Suppressor macrophage treated with lipopolysaccharide for 4 hours (primary cell): Measurements from ENCODE around the gene MUCL3.
A peak's percentile ranks its signal among the peaks of the same experiment; 100 is the strongest.
"Not testable (repeated sequence)": the region's sequence is repeated elsewhere in the genome, so short reads cannot be mapped to it uniquely, and the experiment has no call there.

Source experiments
- DNase-seq: peaks from one replicate; pipeline ENCODE4 v3.0.0-alpha.2; 2020

MUCL3 gene

GRCh38 chr6:30940361-30940986 lies at the start of gene MUCL3:
MUCL3 (plus strand) TSS chr6:30940973; CDS start chr6:30941000, 27 bp downstream.
- DNase-seq = no peak

GRCh38 chr6:30891450-30891723 lies 49.4 kb upstream of the MUCL3 start:
- DNase-seq = no peak

DNA sequence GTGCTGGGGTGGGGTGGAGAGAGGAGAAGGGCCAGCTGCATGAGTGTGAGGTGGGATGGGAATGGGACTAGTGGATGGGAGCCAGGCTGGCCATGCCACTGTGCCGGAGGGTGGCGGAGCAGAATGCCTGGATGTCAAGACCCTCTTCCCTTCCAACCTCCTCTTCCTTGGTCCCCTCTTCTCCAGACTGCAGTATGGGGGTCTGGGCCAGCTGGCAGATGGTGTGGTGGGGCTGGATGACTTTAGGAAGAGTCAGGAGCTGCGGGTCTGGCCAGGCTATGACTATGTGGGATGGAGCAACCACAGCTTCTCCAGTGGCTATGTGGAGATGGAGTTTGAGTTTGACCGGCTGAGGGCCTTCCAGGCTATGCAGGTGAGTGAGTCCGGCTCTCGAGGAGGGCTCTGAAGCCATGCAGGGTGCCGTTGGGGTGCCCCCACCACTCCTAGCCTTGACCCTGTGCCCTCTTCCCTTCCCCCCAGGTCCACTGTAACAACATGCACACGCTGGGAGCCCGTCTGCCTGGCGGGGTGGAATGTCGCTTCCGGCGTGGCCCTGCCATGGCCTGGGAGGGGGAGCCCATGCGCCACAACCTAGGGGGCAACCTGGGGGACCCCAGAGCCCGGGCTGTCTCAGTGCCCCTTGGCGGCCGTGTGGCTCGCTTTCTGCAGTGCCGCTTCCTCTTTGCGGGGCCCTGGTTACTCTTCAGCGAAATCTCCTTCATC lies 48.8 kb upstream of the MUCL3 start:
- DNase-seq = no peak

- DNase-seq = no peak
These were observed 47.7 kb upstream of the MUCL3 start for GRCh38 chr6:30893001-30893591.

GRCh38 chr6:30893666-30894065 lies 47.1 kb upstream of the MUCL3 start:
- DNase-seq = no peak

GRCh38 chr6:30894381-30894780 lies 46.4 kb upstream of the MUCL3 start:
- no peak for DNase-seq

DNA sequence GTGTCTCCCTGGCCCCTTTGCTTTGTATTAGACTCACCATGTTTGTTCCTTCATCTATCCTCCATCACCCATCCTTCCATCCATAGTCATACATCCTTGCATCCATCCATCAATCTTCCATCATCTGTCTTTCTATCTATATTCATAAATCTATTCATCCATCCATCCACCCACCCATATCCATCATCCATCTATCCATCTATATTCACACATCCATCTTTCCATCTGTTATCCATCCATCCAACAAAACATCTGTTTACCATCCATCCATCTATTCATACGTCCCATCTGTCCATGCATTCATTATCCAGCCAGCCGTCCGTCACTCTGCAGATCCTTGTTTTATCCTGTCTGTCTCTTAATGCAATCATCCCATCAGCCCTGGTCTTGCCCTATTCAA lies 45.8 kb upstream of the MUCL3 start:
- DNase-seq = no peak

DNA sequence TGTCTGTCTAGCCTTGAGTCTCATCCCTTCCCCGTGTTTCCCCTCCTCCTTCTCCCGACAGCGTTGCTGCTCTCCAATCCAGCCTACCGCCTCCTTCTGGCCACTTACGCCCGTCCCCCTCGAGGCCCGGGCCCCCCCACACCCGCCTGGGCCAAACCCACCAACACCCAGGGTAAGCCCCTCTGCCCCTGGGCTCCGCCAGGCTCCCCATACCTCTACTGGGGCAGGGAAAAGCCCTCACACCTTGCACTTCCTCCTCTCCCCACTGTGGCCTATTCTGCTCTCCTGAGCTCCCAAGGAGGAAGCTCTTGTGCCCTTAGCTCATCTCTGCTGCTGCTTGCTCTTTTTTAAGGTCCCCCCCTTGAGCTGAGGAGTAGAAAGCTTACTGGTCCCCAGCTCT lies 45.4 kb upstream of the MUCL3 start:
- no peak for DNase-seq

DNA sequence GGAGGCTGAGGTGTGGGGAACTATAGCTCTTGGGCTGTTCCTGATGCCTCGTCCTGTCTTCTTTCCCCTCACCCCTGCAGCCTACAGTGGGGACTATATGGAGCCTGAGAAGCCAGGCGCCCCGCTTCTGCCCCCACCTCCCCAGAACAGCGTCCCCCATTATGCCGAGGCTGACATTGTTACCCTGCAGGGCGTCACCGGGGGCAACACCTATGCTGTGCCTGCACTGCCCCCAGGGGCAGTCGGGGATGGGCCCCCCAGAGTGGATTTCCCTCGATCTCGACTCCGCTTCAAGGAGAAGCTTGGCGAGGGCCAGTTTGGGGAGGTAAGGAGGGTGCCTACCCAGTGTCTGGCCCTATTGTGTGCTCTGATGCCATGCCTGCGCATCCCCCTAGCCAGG lies 44.2 kb upstream of the MUCL3 start:
- DNase-seq = no peak

- no peak for DNase-seq
These were observed 42.9 kb upstream of the MUCL3 start for GRCh38 chr6:30897882-30898281.

DNA sequence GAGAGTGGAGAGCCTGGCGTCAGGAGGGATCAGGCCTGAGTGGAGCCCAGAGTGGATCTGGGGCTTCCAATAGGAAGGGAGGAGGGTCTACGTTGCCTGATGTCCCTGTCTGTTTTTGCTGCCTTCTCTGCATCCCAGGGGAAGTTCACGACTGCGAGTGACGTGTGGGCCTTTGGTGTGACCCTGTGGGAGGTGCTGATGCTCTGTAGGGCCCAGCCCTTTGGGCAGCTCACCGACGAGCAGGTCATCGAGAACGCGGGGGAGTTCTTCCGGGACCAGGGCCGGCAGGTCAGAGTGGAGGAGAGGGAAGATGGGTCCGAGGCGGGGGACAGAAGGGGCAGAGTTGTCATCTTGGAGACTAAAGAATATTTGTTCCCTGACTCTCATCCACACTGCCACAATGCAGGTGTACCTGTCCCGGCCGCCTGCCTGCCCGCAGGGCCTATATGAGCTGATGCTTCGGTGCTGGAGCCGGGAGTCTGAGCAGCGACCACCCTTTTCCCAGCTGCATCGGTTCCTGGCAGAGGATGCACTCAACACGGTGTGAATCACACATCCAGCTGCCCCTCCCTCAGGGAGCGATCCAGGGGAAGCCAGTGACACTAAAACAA lies 41.9 kb upstream of the MUCL3 start:
- DNase-seq = no peak

DNA sequence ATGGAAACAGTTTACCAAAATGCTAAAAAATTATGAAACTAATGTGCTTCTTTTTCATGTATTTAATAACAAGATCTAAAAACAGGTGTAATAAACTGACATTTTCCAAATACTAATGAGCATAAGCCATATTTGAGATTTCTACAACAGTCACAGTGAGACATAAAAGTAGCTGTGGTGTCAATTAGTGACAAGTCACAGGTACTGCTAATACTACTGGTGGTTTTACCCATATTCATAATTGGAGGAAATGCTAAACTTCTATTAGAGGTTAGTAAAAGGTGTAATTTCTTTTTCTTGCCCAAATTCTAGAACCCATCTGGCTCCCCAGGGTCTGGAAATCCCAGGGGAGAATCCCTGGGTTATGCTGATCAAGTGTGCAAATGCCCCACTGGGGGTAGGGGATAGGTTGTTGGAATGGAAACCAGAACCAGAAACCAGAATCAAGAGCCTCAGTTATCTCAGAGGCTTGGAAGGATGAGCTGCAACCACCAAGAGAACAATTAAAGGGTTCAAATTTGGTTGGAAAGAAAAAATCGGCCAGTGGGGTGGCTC lies 39.8 kb upstream of the MUCL3 start:
- no peak for DNase-seq

- DNase-seq = no peak
These were observed 39.3 kb upstream of the MUCL3 start for GRCh38 chr6:30901436-30901835.

DNA sequence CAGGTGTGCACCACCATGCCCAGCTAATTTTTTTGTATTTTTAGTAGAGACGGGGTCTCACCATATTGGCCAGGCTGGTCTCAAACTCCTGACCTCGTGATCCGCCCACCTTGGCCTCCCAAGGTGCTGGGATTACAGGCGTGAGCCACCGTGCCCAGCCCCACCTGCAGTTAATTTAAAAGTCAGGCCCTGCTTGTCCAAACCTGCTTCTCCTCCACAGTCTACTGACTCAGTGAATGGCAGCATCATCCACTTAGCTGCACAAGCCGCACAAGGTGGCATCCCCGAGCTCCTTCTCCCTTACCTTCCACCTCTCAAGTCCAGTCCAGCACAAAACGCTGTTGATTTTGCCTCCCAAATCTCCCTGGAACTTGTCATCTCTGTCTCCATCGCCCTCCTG lies 38.6 kb upstream of the MUCL3 start:
- DNase-seq = not testable (repeated sequence)

DNA sequence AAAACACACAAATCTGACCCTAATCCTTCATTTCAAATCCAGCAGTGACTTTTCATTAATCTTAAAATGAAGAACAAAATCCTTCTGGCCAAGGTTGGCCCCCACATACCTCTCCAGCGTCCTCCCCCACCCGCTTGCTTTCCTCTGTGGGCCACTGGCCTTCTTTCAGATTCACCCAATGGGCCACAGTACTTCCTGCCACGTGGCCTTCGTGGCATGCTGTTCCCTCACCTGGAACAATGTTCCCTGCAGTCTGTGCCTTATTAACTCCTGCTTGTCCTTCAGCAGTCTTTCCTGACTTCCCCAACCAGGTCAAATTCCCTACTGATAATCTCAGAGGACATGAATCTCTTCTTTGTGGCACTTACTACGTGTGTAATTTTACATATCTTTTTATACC lies 38.1 kb upstream of the MUCL3 start:
- no peak for DNase-seq

GRCh38 chr6:30903236-30903635 lies 37.5 kb upstream of the MUCL3 start:
- no peak for DNase-seq

DNA sequence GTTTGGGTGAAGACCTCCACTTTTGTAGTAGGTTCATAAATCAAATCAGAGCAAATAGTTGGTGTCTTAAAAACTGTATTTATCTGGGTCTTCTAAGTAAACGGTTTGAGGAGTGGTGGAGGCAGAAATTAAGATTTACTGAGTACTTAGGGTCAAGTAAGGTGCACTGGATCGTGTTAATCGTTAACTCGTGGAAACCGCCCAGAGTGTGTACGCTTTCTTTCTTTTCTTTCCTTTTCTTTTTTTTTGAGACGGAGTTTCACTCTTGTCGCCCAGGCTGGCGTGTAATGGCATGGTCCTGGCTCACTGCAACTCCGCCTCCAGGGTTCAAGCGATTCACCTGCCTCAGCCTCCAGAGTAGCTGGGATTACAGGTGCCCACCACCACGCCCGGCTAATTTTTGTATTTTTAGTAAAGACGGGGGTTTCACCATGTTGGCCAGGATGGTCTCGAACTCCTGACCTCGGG lies 33.4 kb upstream of the MUCL3 start:
- not testable (repeated sequence) for DNase-seq

DNA sequence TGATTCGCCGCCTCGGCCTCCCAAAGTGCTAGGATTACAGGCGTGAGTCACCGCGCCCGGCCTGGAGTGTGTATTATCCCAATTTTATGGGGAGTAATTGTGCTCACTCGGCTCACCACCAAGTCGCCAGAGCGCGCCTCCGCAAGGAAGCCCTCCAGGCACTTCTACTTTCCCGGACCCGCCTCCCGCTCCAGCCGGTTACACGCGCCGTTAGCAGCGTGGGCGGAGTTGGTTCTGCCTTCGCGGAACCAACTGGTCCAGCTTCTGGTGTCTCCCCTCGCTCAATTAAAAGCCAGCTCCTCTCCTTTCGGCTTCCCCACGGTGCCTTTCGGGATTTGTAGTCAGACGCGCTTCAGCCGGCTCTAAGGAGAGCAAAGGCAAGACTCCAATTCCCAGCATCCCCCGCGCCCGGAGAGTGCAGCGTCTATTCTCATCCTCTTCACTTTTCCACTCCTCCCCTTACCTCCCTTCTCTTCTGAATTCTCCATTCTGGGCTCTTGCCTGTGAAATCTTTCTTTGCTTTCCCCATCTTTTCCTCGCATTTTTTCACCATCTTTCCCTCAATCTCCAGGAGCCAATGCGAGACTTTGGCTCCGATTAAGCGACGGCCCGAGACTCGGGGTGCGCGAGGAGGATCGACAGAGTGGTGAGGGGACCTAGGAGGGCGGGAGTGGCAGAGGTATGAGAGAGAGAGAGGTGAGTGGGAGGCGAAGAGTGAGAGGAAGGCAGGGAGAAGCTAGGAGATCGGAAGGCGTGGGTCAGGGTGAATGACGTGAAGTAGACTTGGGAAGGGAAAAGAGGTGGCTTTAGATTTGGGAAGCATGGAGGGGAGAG lies 32.8 kb upstream of the MUCL3 start, which contains the start of gene GTF2H4:
TSS of gene GTF2H4 (plus strand) at position 450 of the 834 bp plus-strand sequence.
- peak; percentile 99 for DNase-seq

DNA sequence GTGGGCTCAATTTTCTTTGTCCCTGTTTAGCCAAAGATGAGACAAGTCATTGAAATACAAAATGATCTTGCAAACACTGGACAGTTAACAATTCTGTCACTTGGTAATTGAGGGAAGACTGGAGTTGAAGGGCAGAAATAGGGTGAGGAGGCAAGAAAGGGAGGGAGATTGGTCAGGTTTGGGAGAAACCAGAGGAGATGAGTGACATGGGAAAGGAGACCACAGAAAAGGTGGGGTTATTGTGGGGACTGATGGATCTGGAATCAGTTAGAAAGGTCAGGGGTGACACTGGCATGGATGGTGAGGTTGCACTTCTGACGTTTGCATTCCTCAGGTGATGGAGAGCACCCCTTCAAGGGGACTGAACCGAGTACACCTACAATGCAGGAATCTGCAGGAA lies 32.1 kb upstream of the MUCL3 start:
- DNase-seq = no peak

- DNase-seq = not testable (repeated sequence)
These were observed 30.3 kb upstream of the MUCL3 start for GRCh38 chr6:30910473-30910872.

- DNase-seq = no peak
These were observed 27.8 kb upstream of the MUCL3 start for GRCh38 chr6:30912746-30913520.

DNA sequence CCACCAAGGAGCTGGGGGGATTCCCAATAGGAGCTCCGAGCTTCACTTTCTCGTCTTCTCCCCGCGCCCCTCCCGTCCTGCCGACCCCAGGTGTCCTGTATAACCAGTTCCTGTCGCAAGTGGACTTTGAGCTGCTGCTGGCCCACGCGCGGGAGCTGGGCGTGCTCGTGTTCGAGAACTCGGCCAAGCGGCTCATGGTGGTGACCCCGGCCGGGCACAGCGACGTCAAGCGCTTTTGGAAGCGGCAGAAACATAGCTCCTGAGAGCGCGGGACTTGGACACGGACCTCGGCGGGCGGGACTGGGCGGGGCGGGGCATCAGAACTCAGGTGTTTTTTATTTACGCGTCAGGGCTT lies 27.1 kb upstream of the MUCL3 start:
- no peak for DNase-seq
